ENCODE data around the gene ATP6V1C2.

Gene ATP6V1C2

GRCh38 chr2:10829299-10829698, 107.9 kb downstream of the ATP6V1C2 start:
- Mint-ChIP-seq H3K36me3 (no peaks in the 10 kb centered on the region), H3K27me3 (peaks cover 67% of the 10 kb centered on the region), H3K4me1 (peaks cover 4% of the 10 kb centered on the region), H3K27ac (no peak overlapping the region), H3K9me3 (no peaks in the 10 kb centered on the region), H3K4me3 (no peak overlapping the region)
- CTCF ChIA-PET, result interaction anchor here (8.8 kb wide), 1 partner anchor 293 kb away, joined by 137 read pairs; no protein-coding TSS in a partner anchor
- DNase-seq, result no peak

GRCh38 chr2:10830203-10830602, 108.8 kb downstream of the ATP6V1C2 start:
- Mint-ChIP-seq H3K4me3 (no peak overlapping the region), H3K9me3 (no peaks in the 10 kb centered on the region), H3K27me3 (peaks cover 69% of the 10 kb centered on the region), H3K36me3 (no peaks in the 10 kb centered on the region), H3K27ac (no peak overlapping the region), H3K4me1 (peaks cover 4% of the 10 kb centered on the region)
- CTCF ChIA-PET, result interaction anchor here (1.0 to 8.8 kb wide), 4 partner anchors 13 to 301 kb away, joined by 3 to 137 read pairs (median 37); partner anchors contain the start of gene PDIA6
- no peak for DNase-seq

GRCh38 chr2:10830641-10831399, 109.4 kb downstream of the ATP6V1C2 start:
- H3K9me3 Mint-ChIP-seq, result no peaks in the 10 kb centered on the region
- H3K4me1 Mint-ChIP-seq, result peaks cover 4% of the 10 kb centered on the region
- H3K27ac Mint-ChIP-seq, result no peak overlapping the region
- CTCF ChIA-PET, result interaction anchor here (0.6 to 8.8 kb wide), 8 partner anchors 7 to 300 kb away, joined by 3 to 137 read pairs (median 7); partner anchors contain the start of gene PDIA6
- H3K27me3 Mint-ChIP-seq, result peaks cover 74% of the 10 kb centered on the region
- no peak for DNase-seq
- no peak overlapping the region for H3K4me3 Mint-ChIP-seq
- no peaks in the 10 kb centered on the region for H3K36me3 Mint-ChIP-seq

GRCh38 chr2:10831400-10831985, 110.1 kb downstream of the ATP6V1C2 start:
- CTCF ChIA-PET, result interaction anchor here (0.6 to 8.8 kb wide), 13 partner anchors 8 to 553 kb away, joined by 3 to 137 read pairs (median 3); partner anchors contain the start of gene PDIA6
- peaks cover 69% of the 10 kb centered on the region for H3K27me3 Mint-ChIP-seq

GRCh38 chr2:10832203-10832936, 110.9 kb downstream of the ATP6V1C2 start:
- Mint-ChIP-seq H3K27me3 (peaks cover 64% of the 10 kb centered on the region), H3K27ac (no peak overlapping the region), H3K4me1 (peaks cover 4% of the 10 kb centered on the region), H3K9me3 (no peaks in the 10 kb centered on the region), H3K4me3 (no peak overlapping the region), H3K36me3 (no peaks in the 10 kb centered on the region)
- DNase-seq, result peak; percentile 87
- CTCF ChIA-PET, result interaction anchor here (0.5 to 8.8 kb wide), 36 partner anchors 9 to 751 kb away, joined by 3 to 137 read pairs (median 3); partner anchors contain the start of gene PDIA6

More at GRCh38 chr2:10831400-10831985, 110.1 kb downstream of the ATP6V1C2 start:
- H3K36me3 Mint-ChIP-seq, result no peaks in the 10 kb centered on the region
- H3K4me1 Mint-ChIP-seq, result peaks cover 4% of the 10 kb centered on the region
- no peak overlapping the region for H3K27ac Mint-ChIP-seq
- no peak overlapping the region for H3K4me3 Mint-ChIP-seq
- DNase-seq, result no peak
- H3K9me3 Mint-ChIP-seq, result no peaks in the 10 kb centered on the region

- Mint-ChIP-seq H3K4me1 (peaks cover 4% of the 10 kb centered on the region), H3K4me3 (no peak overlapping the region), H3K27me3 (peaks cover 62% of the 10 kb centered on the region), H3K27ac (no peak overlapping the region), H3K9me3 (no peaks in the 10 kb centered on the region), H3K36me3 (no peaks in the 10 kb centered on the region)
- DNase-seq, result no peak
- CTCF ChIA-PET, result interaction anchor here (0.5 to 8.8 kb wide), 35 partner anchors 8 to 750 kb away, joined by 3 to 137 read pairs (median 3); partner anchors contain the start of gene SLC66A3
These were observed 111.6 kb downstream of the ATP6V1C2 start for GRCh38 chr2:10833021-10833420.

- Mint-ChIP-seq H3K4me3 (no peak overlapping the region), H3K4me1 (peaks cover 4% of the 10 kb centered on the region), H3K9me3 (no peaks in the 10 kb centered on the region), H3K36me3 (no peaks in the 10 kb centered on the region), H3K27me3 (peaks cover 53% of the 10 kb centered on the region), H3K27ac (no peak overlapping the region)
- CTCF ChIA-PET, result interaction anchor here (0.8 to 8.8 kb wide), 6 partner anchors 11 to 749 kb away, joined by 3 to 137 read pairs (median 24); partner anchors contain the start of gene SLC66A3
- DNase-seq, result no peak
These were observed 112.7 kb downstream of the ATP6V1C2 start for GRCh38 chr2:10834068-10834655.
